ENCODE measurements around the gene DDX43.

DNA sequence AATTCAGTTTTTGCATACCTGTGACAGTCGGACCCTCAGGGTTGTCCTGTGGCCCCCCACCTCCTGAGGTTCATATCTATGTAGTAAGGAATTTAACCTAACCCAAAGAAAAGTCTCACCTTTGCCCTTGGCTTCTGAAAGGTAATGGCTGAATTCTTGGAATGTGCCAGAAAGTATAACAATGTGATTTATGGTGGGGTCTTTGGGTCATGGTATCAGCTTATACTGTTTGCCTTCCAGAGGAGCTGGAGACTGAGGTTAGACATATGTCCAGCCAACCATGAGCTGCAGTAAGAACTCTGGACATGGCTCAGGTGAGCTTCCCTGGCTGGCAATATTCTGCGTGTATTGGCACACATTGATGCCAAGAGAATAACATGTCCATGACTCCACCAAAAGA lies 26.9 kb downstream of the DDX43 start:
- TF ChIP-seq, protein P1, sequence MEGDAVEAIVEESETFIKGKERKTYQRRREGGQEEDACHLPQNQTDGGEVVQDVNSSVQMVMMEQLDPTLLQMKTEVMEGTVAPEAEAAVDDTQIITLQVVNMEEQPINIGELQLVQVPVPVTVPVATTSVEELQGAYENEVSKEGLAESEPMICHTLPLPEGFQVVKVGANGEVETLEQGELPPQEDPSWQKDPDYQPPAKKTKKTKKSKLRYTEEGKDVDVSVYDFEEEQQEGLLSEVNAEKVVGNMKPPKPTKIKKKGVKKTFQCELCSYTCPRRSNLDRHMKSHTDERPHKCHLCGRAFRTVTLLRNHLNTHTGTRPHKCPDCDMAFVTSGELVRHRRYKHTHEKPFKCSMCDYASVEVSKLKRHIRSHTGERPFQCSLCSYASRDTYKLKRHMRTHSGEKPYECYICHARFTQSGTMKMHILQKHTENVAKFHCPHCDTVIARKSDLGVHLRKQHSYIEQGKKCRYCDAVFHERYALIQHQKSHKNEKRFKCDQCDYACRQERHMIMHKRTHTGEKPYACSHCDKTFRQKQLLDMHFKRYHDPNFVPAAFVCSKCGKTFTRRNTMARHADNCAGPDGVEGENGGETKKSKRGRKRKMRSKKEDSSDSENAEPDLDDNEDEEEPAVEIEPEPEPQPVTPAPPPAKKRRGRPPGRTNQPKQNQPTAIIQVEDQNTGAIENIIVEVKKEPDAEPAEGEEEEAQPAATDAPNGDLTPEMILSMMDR (IDR thresholded peaks at IDR 0.05) = no peak
- no peak for TF ChIP-seq POLR2AphosphoS5 (IDR thresholded peaks at IDR 0.05)
